Upper lobe of right lung (tissue), 1 donor: ENCODE results near the gene CFAP58. TPM values are rescaled to one million over a fixed set of nuclear protein-coding genes. Genes with fewer than 3 reads are reported as not detected.
A peak's percentile ranks its signal among the peaks of the same experiment; 100 is the strongest.

Source experiments
- ATAC-seq: fragments of 200-7000 bp; cut with Tn5 transposase; one replicate; pipeline ENCODE4 v1.9.1; 2020; ENCODE audit warnings: mild to moderate bottlenecking, moderate library complexity
- DNase-seq: peaks from one replicate; pipeline ENCODE4 v3.0.0-alpha.2; 2020
- H3K27ac ChIP-seq: fragments of 200-600 bp; one replicate; pipeline ENCODE4 v1.8.0; 2022
- H3K27me3 ChIP-seq: fragments of 200-600 bp; one replicate; pipeline ENCODE4 v1.8.0; 2022; ENCODE audit warnings: mild to moderate bottlenecking
- H3K36me3 ChIP-seq: fragments of 200-600 bp; one replicate; pipeline ENCODE4 v1.8.0; 2022
- H3K4me1 ChIP-seq: fragments of 200-600 bp; one replicate; pipeline ENCODE4 v1.8.0; 2022
- H3K4me3 ChIP-seq: fragments of 200-600 bp; one replicate; pipeline ENCODE4 v1.8.0; 2022; ENCODE audit warnings: mild to moderate bottlenecking
- H3K9me3 ChIP-seq: fragments of 200-600 bp; one replicate; pipeline ENCODE4 v1.8.0; 2022
- CTCF ChIP-seq: fragments of 200-600 bp; IDR thresholded peaks from one replicate; pipeline ENCODE4 v1.8.0; 2022; ENCODE audit warnings: antibody characterized with exemption
- intact Hi-C: fragments of 100-400 bp; cut with DNase I; formaldehyde crosslinking; loops from one replicate; pipeline ENCODE4 v1.11.0; 2022
- total RNA-seq: library from RNA; stranded (reverse); fragmentation: NEBNext Ultra II Directional; extraction: Animal tissue kit (Norgen Biotek cat#: 25700); gene quantifications from one replicate; pipeline ENCODE4 v1.2.1, GENCODE V29; 2021
- donor health status: DM: no; HTN: yes; CAD: no; lungs with severe emphysema.

CFAP58 gene
- total RNA-seq, 1 donor from 2014 or later: 0.14 TPM

GRCh38 chr10:104332243-104333031 is 21.2 kb upstream of the CFAP58 start:
- DNase-seq (no peak), ATAC-seq (no peak)
- intact Hi-C loops: no loop called here
- no peak for TF ChIP-seq CTCF
- H3K27ac ChIP-seq: peak overlapping the region; percentile 91
- peaks cover 4% of the 10 kb centered on the region for H3K36me3 ChIP-seq
- H3K4me3 ChIP-seq: no peak overlapping the region
- no peaks in the 10 kb centered on the region for H3K27me3 ChIP-seq
- no peaks in the 10 kb centered on the region for H3K9me3 ChIP-seq
- peaks cover 90% of the 10 kb centered on the region for H3K4me1 ChIP-seq

- Histone ChIP-seq H3K4me1 (peaks cover 82% of the 10 kb centered on the region), H3K27me3 (no peaks in the 10 kb centered on the region), H3K9me3 (no peaks in the 10 kb centered on the region), H3K36me3 (peaks cover 4% of the 10 kb centered on the region), H3K27ac (peak overlapping the region; percentile 44), H3K4me3 (no peak overlapping the region)
- DNase-seq (no peak), ATAC-seq (no peak)
- no peak for TF ChIP-seq CTCF
- intact Hi-C loops: no loop called here
Observed at GRCh38 chr10:104333032-104333727, 20.5 kb upstream of the CFAP58 start.

GRCh38 chr10:104333728-104334373 is 19.8 kb upstream of the CFAP58 start:
- DNase-seq: no peak
- Histone ChIP-seq H3K27me3 (no peaks in the 10 kb centered on the region), H3K9me3 (no peaks in the 10 kb centered on the region), H3K4me1 (peaks cover 75% of the 10 kb centered on the region), H3K4me3 (no peak overlapping the region), H3K36me3 (peaks cover 4% of the 10 kb centered on the region), H3K27ac (peak overlapping the region; percentile 44)
- intact Hi-C loops: no loop called here
- TF ChIP-seq CTCF: no peak
- no peak for ATAC-seq

GRCh38 chr10:104334561-104334960 is 19.1 kb upstream of the CFAP58 start:
- DNase-seq (no peak), ATAC-seq (no peak)
- H3K27me3 ChIP-seq: no peaks in the 10 kb centered on the region
- H3K27ac ChIP-seq: peak overlapping the region; percentile 37
- H3K4me1 ChIP-seq: peaks cover 72% of the 10 kb centered on the region
- H3K36me3 ChIP-seq: peaks cover 4% of the 10 kb centered on the region
- no peak overlapping the region for H3K4me3 ChIP-seq
- H3K9me3 ChIP-seq: no peaks in the 10 kb centered on the region
- TF ChIP-seq CTCF: no peak
- intact Hi-C loops: no loop called here

GRCh38 chr10:104334965-104335650 is 18.5 kb upstream of the CFAP58 start:
- Histone ChIP-seq H3K27me3 (no peaks in the 10 kb centered on the region), H3K27ac (peak overlapping the region; percentile 37), H3K4me1 (peaks cover 71% of the 10 kb centered on the region), H3K4me3 (peak overlapping the region; percentile 91), H3K36me3 (peaks cover 4% of the 10 kb centered on the region), H3K9me3 (no peaks in the 10 kb centered on the region)
- no peak for DNase-seq
- no peak for TF ChIP-seq CTCF
- ATAC-seq: no peak
- intact Hi-C loops: no loop called here
